MM.1S (cell line): Measurements from ENCODE around the gene WDR4.

Source experiments
- CTCF ChIP-seq: fragments of 300-600 bp; sonication (generic); IDR thresholded peaks from 2 replicates; pipeline ENCODE4 v1.5.1; 2016; ENCODE audit warnings: antibody characterized with exemption, low read length, mixed read lengths
- EZH2 ChIP-seq: fragments of 300-600 bp; sonication (generic); optimal IDR thresholded peaks from 2 replicates; pipeline ENCODE3; 2017; ENCODE audit warnings: low read depth, mild to moderate bottlenecking, antibody characterized with exemption, low read length, mixed read lengths
- EZH2phosphoT487 ChIP-seq: fragments of 300-600 bp; sonication (generic); IDR thresholded peaks from 2 replicates; pipeline ENCODE4 v1.6.1; 2018; ENCODE audit warnings: antibody characterized with exemption, low read length

GRCh38 chr21:42818328-42818749 is 61.0 kb downstream of the WDR4 start:
- peak; percentile 99 for TF ChIP-seq CTCF
- no peak for TF ChIP-seq EZH2phosphoT487
- no peak for TF ChIP-seq EZH2
